ENCODE data around the gene RTEL1. TPM values are rescaled to one million over a fixed set of nuclear protein-coding genes. Genes with fewer than 3 reads are reported as not detected.
"Not testable (repeated sequence)": the region's sequence is repeated elsewhere in the genome, so short reads cannot be mapped to it uniquely, and the experiment has no call there.

The RTEL1 gene
- total RNA-seq, 2 donors from 2014 or later: 26.8 to 34.6 TPM

GRCh38 chr20:63648190-63648589, 9.9 kb upstream of the RTEL1 start:
- Mint-ChIP-seq H3K4me1 (ENCODE audit: low read depth) (peaks cover 8% of the 10 kb centered on the region), H3K36me3 (ENCODE audit: insufficient read depth in 2 of 2) (no peaks in the 10 kb centered on the region), H3K27ac (no peak overlapping the region), H3K4me3 (no peak overlapping the region), H3K9me3 (no peaks in the 10 kb centered on the region), H3K27me3 (ENCODE audit: low read depth) (no peaks in the 10 kb centered on the region)
- no peak for DNase-seq
- no peak for ATAC-seq (replicated peaks in 1 of 2)

GRCh38 chr20:63648895-63649589, 9.1 kb upstream of the RTEL1 start:
- Mint-ChIP-seq H3K27me3 (ENCODE audit: low read depth) (no peaks in the 10 kb centered on the region), H3K9me3 (no peaks in the 10 kb centered on the region), H3K4me3 (no peak overlapping the region), H3K27ac (no peak overlapping the region), H3K4me1 (ENCODE audit: low read depth) (peaks cover 10% of the 10 kb centered on the region), H3K36me3 (ENCODE audit: insufficient read depth in 2 of 2) (no peaks in the 10 kb centered on the region)
- DNase-seq: no peak
- ATAC-seq (replicated peaks in 1 of 2): no peak

- not testable (repeated sequence) for ATAC-seq (replicated peaks in 1 of 2); H3K4me3 Mint-ChIP-seq; H3K36me3 Mint-ChIP-seq (ENCODE audit: insufficient read depth in 2 of 2)
Measured at GRCh38 chr20:63650486-63650885, 7.6 kb upstream of the RTEL1 start.

GRCh38 chr20:63651942-63652191, 6.2 kb upstream of the RTEL1 start:
- Mint-ChIP-seq H3K36me3 (ENCODE audit: insufficient read depth in 2 of 2) (no peaks in the 10 kb centered on the region), H3K27ac (no peak overlapping the region)

More at GRCh38 chr20:63650486-63650885, 7.6 kb upstream of the RTEL1 start:
- H3K9me3 Mint-ChIP-seq; H3K27me3 Mint-ChIP-seq (ENCODE audit: low read depth); DNase-seq; H3K27ac Mint-ChIP-seq: not testable (repeated sequence)
- H3K4me1 Mint-ChIP-seq (ENCODE audit: low read depth): peaks cover 21% of the 10 kb centered on the region

GRCh38 chr20:63652192-63652980, 5.7 kb upstream of the RTEL1 start:
- peak; percentile 45 to 51 for ATAC-seq (replicated peaks in 1 of 2)

More at GRCh38 chr20:63651942-63652191, 6.2 kb upstream of the RTEL1 start:
- DNase-seq (no peak), ATAC-seq (replicated peaks in 1 of 2) (no peak)
- Mint-ChIP-seq H3K27me3 (ENCODE audit: low read depth) (no peaks in the 10 kb centered on the region), H3K4me3 (peak overlapping the region; percentile 74 to 84), H3K4me1 (ENCODE audit: low read depth) (peaks cover 21% of the 10 kb centered on the region), H3K9me3 (no peaks in the 10 kb centered on the region)

GRCh38 chr20:63653041-63653973, 4.8 kb upstream of the RTEL1 start, which contains the start of gene STMN3:
Gene STMN3, minus strand, starts transcription at chr20:63653424. Its CDS starts 79 bp downstream, at chr20:63653345.
- Mint-ChIP-seq H3K9me3 (no peaks in the 10 kb centered on the region), H3K4me3 (peak within 1 kb of the TSS; percentile 92 to 93), H3K36me3 (ENCODE audit: insufficient read depth in 2 of 2) (no peaks in the 10 kb centered on the region), H3K27ac (peak within 1 kb of the TSS; percentile 46), H3K27me3 (ENCODE audit: low read depth) (no peaks in the 10 kb centered on the region), H3K4me1 (ENCODE audit: low read depth) (peaks cover 21% of the 10 kb centered on the region)
- DNase-seq (peak; percentile 82), ATAC-seq (replicated peaks in 1 of 2) (peak; percentile 54 to 62)

More at GRCh38 chr20:63652192-63652980, 5.7 kb upstream of the RTEL1 start:
- Mint-ChIP-seq H3K4me1 (ENCODE audit: low read depth) (peaks cover 21% of the 10 kb centered on the region), H3K27ac (no peak overlapping the region), H3K36me3 (ENCODE audit: insufficient read depth in 2 of 2) (no peaks in the 10 kb centered on the region), H3K4me3 (peak overlapping the region; percentile 74 to 84), H3K27me3 (ENCODE audit: low read depth) (no peaks in the 10 kb centered on the region), H3K9me3 (no peaks in the 10 kb centered on the region)
- peak; percentile 34 to 42 for DNase-seq

GRCh38 chr20:63653974-63654668, 4.0 kb upstream of the RTEL1 start:
- H3K27ac Mint-ChIP-seq: peak overlapping the region; percentile 46
- ATAC-seq (replicated peaks in 1 of 2): no peak
- no peaks in the 10 kb centered on the region for H3K27me3 Mint-ChIP-seq (ENCODE audit: low read depth)
- H3K4me3 Mint-ChIP-seq: peak overlapping the region; percentile 92 to 93
- DNase-seq: no peak
- no peaks in the 10 kb centered on the region for H3K9me3 Mint-ChIP-seq
- peaks cover 23% of the 10 kb centered on the region for H3K4me1 Mint-ChIP-seq (ENCODE audit: low read depth)
- H3K36me3 Mint-ChIP-seq (ENCODE audit: insufficient read depth in 2 of 2): no peaks in the 10 kb centered on the region

- ATAC-seq (replicated peaks in 1 of 2) (no peak), DNase-seq (no peak)
- H3K36me3 Mint-ChIP-seq (ENCODE audit: insufficient read depth in 2 of 2): no peaks in the 10 kb centered on the region
- no peaks in the 10 kb centered on the region for H3K27me3 Mint-ChIP-seq (ENCODE audit: low read depth)
- no peak overlapping the region for H3K4me3 Mint-ChIP-seq
- no peaks in the 10 kb centered on the region for H3K9me3 Mint-ChIP-seq
- H3K27ac Mint-ChIP-seq: no peak overlapping the region
- peaks cover 33% of the 10 kb centered on the region for H3K4me1 Mint-ChIP-seq (ENCODE audit: low read depth)
Measured at GRCh38 chr20:63655249-63655648, 2.9 kb upstream of the RTEL1 start.

- H3K9me3 Mint-ChIP-seq: no peaks in the 10 kb centered on the region
- H3K36me3 Mint-ChIP-seq (ENCODE audit: insufficient read depth in 2 of 2): no peaks in the 10 kb centered on the region
- no peaks in the 10 kb centered on the region for H3K27me3 Mint-ChIP-seq (ENCODE audit: low read depth)
- H3K4me3 Mint-ChIP-seq: peak overlapping the region; percentile 90 to 98
- H3K27ac Mint-ChIP-seq: no peak overlapping the region
- H3K4me1 Mint-ChIP-seq (ENCODE audit: low read depth): peaks cover 35% of the 10 kb centered on the region
- no peak for ATAC-seq (replicated peaks in 1 of 2)
- DNase-seq: no peak
Measured at GRCh38 chr20:63656451-63656850, 1.7 kb upstream of the RTEL1 start.

GRCh38 chr20:63657260-63657936, 714 bp upstream of the RTEL1 start:
- no peak for ATAC-seq (replicated peaks in 1 of 2)

GRCh38 chr20:63658749-63659187, 656 bp downstream of the RTEL1 start:
- ATAC-seq (replicated peaks in 1 of 2): peak; percentile 10 to 14
- no peaks in the 10 kb centered on the region for H3K9me3 Mint-ChIP-seq
- peaks cover 30% of the 10 kb centered on the region for H3K4me1 Mint-ChIP-seq (ENCODE audit: low read depth)
- H3K27me3 Mint-ChIP-seq (ENCODE audit: low read depth): no peaks in the 10 kb centered on the region
- H3K36me3 Mint-ChIP-seq (ENCODE audit: insufficient read depth in 2 of 2): no peaks in the 10 kb centered on the region
- DNase-seq: no peak
- H3K27ac Mint-ChIP-seq: peak overlapping the region; percentile 90
- H3K4me3 Mint-ChIP-seq: peak overlapping the region; percentile 90 to 98

More at GRCh38 chr20:63657260-63657936, 714 bp upstream of the RTEL1 start:
- Mint-ChIP-seq H3K4me1 (ENCODE audit: low read depth) (peaks cover 31% of the 10 kb centered on the region), H3K9me3 (no peaks in the 10 kb centered on the region), H3K27ac (peak overlapping the region; percentile 90), H3K36me3 (ENCODE audit: insufficient read depth in 2 of 2) (no peaks in the 10 kb centered on the region), H3K4me3 (peak overlapping the region; percentile 90 to 98), H3K27me3 (ENCODE audit: low read depth) (no peaks in the 10 kb centered on the region)
- no peak for DNase-seq

- DNase-seq (no peak), ATAC-seq (replicated peaks in 1 of 2) (no peak)
- Mint-ChIP-seq H3K27me3 (ENCODE audit: low read depth) (no peaks in the 10 kb centered on the region), H3K9me3 (no peaks in the 10 kb centered on the region), H3K4me1 (ENCODE audit: low read depth) (peaks cover 24% of the 10 kb centered on the region), H3K27ac (peak overlapping the region; percentile 54), H3K36me3 (ENCODE audit: insufficient read depth in 2 of 2) (no peaks in the 10 kb centered on the region), H3K4me3 (peak overlapping the region; percentile 90 to 98)
Measured at GRCh38 chr20:63659370-63659769, 1.3 kb downstream of the RTEL1 start.
